ENCODE results near the gene CCDC138. TPM values are rescaled to one million over a fixed set of nuclear protein-coding genes. Genes with fewer than 3 reads are reported as not detected.

CCDC138 gene
- total and polyA plus RNA-seq, 4 donors, result 1.8 to 18.3 (median 5.4) TPM

- Histone ChIP-seq H3K9ac (ENCODE audit: insufficient read depth in 1 of 2, low read length in 2 of 2) (no peak overlapping the region), H3K27me3 (ENCODE audit: control insufficient read depth in 3 of 3, insufficient read depth in 3 of 3, low read length in 2 of 3) (no peaks in the 10 kb centered on the region), H3K36me3 (ENCODE audit: control insufficient read depth in 4 of 4, insufficient read depth in 4 of 4, low read length in 4 of 4) (no peaks in the 10 kb centered on the region), H3K27ac (ENCODE audit: low read depth in 1 of 2, low read length in 1 of 2) (no peak overlapping the region), H3K4me3 (no peak overlapping the region), H3K9me3 (ENCODE audit: control insufficient read depth in 4 of 4, insufficient read depth in 3 of 4, low read length in 3 of 4) (no peaks in the 10 kb centered on the region), H3K4me1 (ENCODE audit: control insufficient read depth in 5 of 5, insufficient read depth in 5 of 5, low read length in 5 of 5) (peaks cover 0 to 18% (median 0%) of the 10 kb centered on the region in 5 donors)
- DNase-seq, result peak; percentile 51 to 79 (median 72)
- no peak for ATAC-seq (ENCODE audit: insufficient read depth, low FRiP score)
- 80 to 89% methylated on average over 13 of the region's 13 CpGs for WGBS, 2 donors
- TF ChIP-seq, protein P1, sequence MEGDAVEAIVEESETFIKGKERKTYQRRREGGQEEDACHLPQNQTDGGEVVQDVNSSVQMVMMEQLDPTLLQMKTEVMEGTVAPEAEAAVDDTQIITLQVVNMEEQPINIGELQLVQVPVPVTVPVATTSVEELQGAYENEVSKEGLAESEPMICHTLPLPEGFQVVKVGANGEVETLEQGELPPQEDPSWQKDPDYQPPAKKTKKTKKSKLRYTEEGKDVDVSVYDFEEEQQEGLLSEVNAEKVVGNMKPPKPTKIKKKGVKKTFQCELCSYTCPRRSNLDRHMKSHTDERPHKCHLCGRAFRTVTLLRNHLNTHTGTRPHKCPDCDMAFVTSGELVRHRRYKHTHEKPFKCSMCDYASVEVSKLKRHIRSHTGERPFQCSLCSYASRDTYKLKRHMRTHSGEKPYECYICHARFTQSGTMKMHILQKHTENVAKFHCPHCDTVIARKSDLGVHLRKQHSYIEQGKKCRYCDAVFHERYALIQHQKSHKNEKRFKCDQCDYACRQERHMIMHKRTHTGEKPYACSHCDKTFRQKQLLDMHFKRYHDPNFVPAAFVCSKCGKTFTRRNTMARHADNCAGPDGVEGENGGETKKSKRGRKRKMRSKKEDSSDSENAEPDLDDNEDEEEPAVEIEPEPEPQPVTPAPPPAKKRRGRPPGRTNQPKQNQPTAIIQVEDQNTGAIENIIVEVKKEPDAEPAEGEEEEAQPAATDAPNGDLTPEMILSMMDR (IDR thresholded peaks at IDR 0.05; ENCODE audit: control extremely low read depth, extremely low read depth), result no peak
Measured at GRCh38 chr2:108923736-108924579, 137.4 kb downstream of the CCDC138 start.

- TF ChIP-seq, protein P1 (IDR thresholded peaks at IDR 0.05; ENCODE audit: control extremely low read depth, extremely low read depth), result no peak
- H3K4me1 ChIP-seq (ENCODE audit: control insufficient read depth in 5 of 5, insufficient read depth in 5 of 5, low read length in 5 of 5), result peaks cover 0 to 18% (median 0%) of the 10 kb centered on the region in 5 donors
- no peak overlapping the region for H3K27ac ChIP-seq (ENCODE audit: low read depth in 1 of 2, low read length in 1 of 2)
- H3K36me3 ChIP-seq (ENCODE audit: control insufficient read depth in 4 of 4, insufficient read depth in 4 of 4, low read length in 4 of 4), result no peaks in the 10 kb centered on the region
- 86 to 92% methylated on average over 14 of the region's 14 CpGs for WGBS, 2 donors
- H3K27me3 ChIP-seq (ENCODE audit: control insufficient read depth in 3 of 3, insufficient read depth in 3 of 3, low read length in 2 of 3), result no peaks in the 10 kb centered on the region
- no peak for DNase-seq
- H3K4me3 ChIP-seq, result no peak overlapping the region
- ATAC-seq (ENCODE audit: insufficient read depth, low FRiP score), result no peak
- no peak overlapping the region for H3K9ac ChIP-seq (ENCODE audit: insufficient read depth in 1 of 2, low read length in 2 of 2)
- no peaks in the 10 kb centered on the region for H3K9me3 ChIP-seq (ENCODE audit: control insufficient read depth in 4 of 4, insufficient read depth in 3 of 4, low read length in 3 of 4)
Measured at GRCh38 chr2:108924580-108925251, 138.1 kb downstream of the CCDC138 start.

DNA sequence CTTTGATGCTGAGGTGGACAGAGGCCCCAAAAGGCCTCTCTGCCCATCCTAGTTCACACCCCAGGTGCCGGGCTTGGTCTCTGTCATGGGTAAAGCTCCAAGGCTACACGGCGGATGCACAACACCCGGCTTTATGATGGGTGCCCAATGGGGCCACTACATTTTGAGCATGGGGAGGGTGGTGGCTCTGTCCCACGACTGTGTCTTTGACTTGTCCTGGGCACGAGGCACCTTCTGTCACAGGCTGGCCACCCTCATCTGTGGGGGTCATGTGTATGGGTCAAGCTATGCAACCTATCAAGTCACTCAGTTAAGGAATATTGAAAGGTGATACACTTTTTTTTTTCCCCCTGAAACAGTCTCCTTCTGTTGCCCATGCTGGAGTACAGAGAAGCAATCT is 138.7 kb downstream of the CCDC138 start:
- peaks cover 0 to 18% (median 0%) of the 10 kb centered on the region in 5 donors for H3K4me1 ChIP-seq (ENCODE audit: control insufficient read depth in 5 of 5, insufficient read depth in 5 of 5, low read length in 5 of 5)
- no peaks in the 10 kb centered on the region for H3K36me3 ChIP-seq (ENCODE audit: control insufficient read depth in 4 of 4, insufficient read depth in 4 of 4, low read length in 4 of 4)
- H3K4me3 ChIP-seq, result no peak overlapping the region
- TF ChIP-seq, protein P1 (IDR thresholded peaks at IDR 0.05; ENCODE audit: control extremely low read depth, extremely low read depth), result no peak
- ATAC-seq (ENCODE audit: insufficient read depth, low FRiP score), result no peak
- WGBS, 2 donors, result 95 to 98% methylated on average over 6 of the region's 6 CpGs
- H3K27ac ChIP-seq (ENCODE audit: low read depth in 1 of 2, low read length in 1 of 2), result no peak overlapping the region
- H3K9me3 ChIP-seq (ENCODE audit: control insufficient read depth in 4 of 4, insufficient read depth in 3 of 4, low read length in 3 of 4), result no peaks in the 10 kb centered on the region
- H3K9ac ChIP-seq (ENCODE audit: insufficient read depth in 1 of 2, low read length in 2 of 2), result no peak overlapping the region
- DNase-seq, result no peak
- no peaks in the 10 kb centered on the region for H3K27me3 ChIP-seq (ENCODE audit: control insufficient read depth in 3 of 3, insufficient read depth in 3 of 3, low read length in 2 of 3)
